ENCODE measurements around the gene TNF.

The TNF gene

GRCh38 chr6:31535538-31536324 is 39.6 kb upstream of the TNF start:
- TF ChIP-seq CTCF (conservative IDR thresholded peaks at IDR 0.05; ENCODE audit: low read depth, low read length) = no peak

GRCh38 chr6:31538805-31539400 is 36.5 kb upstream of the TNF start:
- Histone ChIP-seq H3K36me3 (ENCODE audit: insufficient read depth) (peaks cover 24% of the 10 kb centered on the region; the same call in 1 of the 2 replicates), H3K27me3 (ENCODE audit: insufficient read depth, low read depth) (no peaks in the 10 kb centered on the region), H3K27ac (no peak overlapping the region), H3K79me2 (ENCODE audit: insufficient read depth, low read depth) (peaks cover 70% of the 10 kb centered on the region), H3K4me3 (IDR thresholded peaks at IDR 0.05; ENCODE audit: insufficient read depth, low read depth, low read length) (no peak overlapping the region), H3K4me1 (ENCODE audit: low read depth, poor library complexity, severe bottlenecking) (peaks cover 35% of the 10 kb centered on the region), H3K4me2 (peak overlapping the region; percentile 99; the same call in 1 of the 2 replicates), H2AFZ (ENCODE audit: low read depth) (no peak overlapping the region), H4K20me1 (ENCODE audit: insufficient read depth) (peaks cover 33% of the 10 kb centered on the region), H3K9ac (no peak overlapping the region)
- no peak for TF ChIP-seq CTCF (conservative IDR thresholded peaks at IDR 0.05; ENCODE audit: low read depth, low read length)

More at GRCh38 chr6:31535538-31536324, 39.6 kb upstream of the TNF start:
- H3K36me3 ChIP-seq (ENCODE audit: insufficient read depth) = peaks cover 24% of the 10 kb centered on the region; the same call in 1 of the 2 replicates
- no peaks in the 10 kb centered on the region for H3K27me3 ChIP-seq (ENCODE audit: insufficient read depth, low read depth)
- no peak overlapping the region for H3K27ac ChIP-seq
- peaks cover 33% of the 10 kb centered on the region for H4K20me1 ChIP-seq (ENCODE audit: insufficient read depth)
- H2AFZ ChIP-seq (ENCODE audit: low read depth) = no peak overlapping the region
- peaks cover 34% of the 10 kb centered on the region for H3K4me1 ChIP-seq (ENCODE audit: low read depth, poor library complexity, severe bottlenecking)
- no peak overlapping the region for H3K4me2 ChIP-seq
- no peak overlapping the region for H3K4me3 ChIP-seq (IDR thresholded peaks at IDR 0.05; ENCODE audit: insufficient read depth, low read depth, low read length)
- H3K9ac ChIP-seq = no peak overlapping the region
- H3K79me2 ChIP-seq (ENCODE audit: insufficient read depth, low read depth) = peaks cover 50% of the 10 kb centered on the region

GRCh38 chr6:31540640-31541039 is 34.7 kb upstream of the TNF start:
- peaks cover 35% of the 10 kb centered on the region for H3K4me1 ChIP-seq (ENCODE audit: low read depth, poor library complexity, severe bottlenecking)
- H3K4me2 ChIP-seq = peak overlapping the region; percentile 99
- peaks cover 70% of the 10 kb centered on the region for H3K79me2 ChIP-seq (ENCODE audit: insufficient read depth, low read depth)
- H3K27ac ChIP-seq = no peak overlapping the region; the same call in 1 of the 2 replicates
- H4K20me1 ChIP-seq (ENCODE audit: insufficient read depth) = peaks cover 32% of the 10 kb centered on the region
- no peaks in the 10 kb centered on the region for H3K27me3 ChIP-seq (ENCODE audit: insufficient read depth, low read depth)
- peak overlapping the region; percentile 95; the same call in 1 of the 2 replicates for H3K9ac ChIP-seq
- no peak for TF ChIP-seq CTCF (conservative IDR thresholded peaks at IDR 0.05; ENCODE audit: low read depth, low read length)
- peaks cover 24% of the 10 kb centered on the region; the same call in 1 of the 2 replicates for H3K36me3 ChIP-seq (ENCODE audit: insufficient read depth)
- no peak overlapping the region for H3K4me3 ChIP-seq (IDR thresholded peaks at IDR 0.05; ENCODE audit: insufficient read depth, low read depth, low read length)
- H2AFZ ChIP-seq (ENCODE audit: low read depth) = no peak overlapping the region

GRCh38 chr6:31541059-31541657 is 34.2 kb upstream of the TNF start:
- Histone ChIP-seq H3K36me3 (ENCODE audit: insufficient read depth) (peaks cover 22% of the 10 kb centered on the region; the same call in 1 of the 2 replicates), H4K20me1 (ENCODE audit: insufficient read depth) (peaks cover 27% of the 10 kb centered on the region), H3K27me3 (ENCODE audit: insufficient read depth, low read depth) (no peaks in the 10 kb centered on the region), H3K79me2 (ENCODE audit: insufficient read depth, low read depth) (peaks cover 66% of the 10 kb centered on the region), H3K4me3 (IDR thresholded peaks at IDR 0.05; ENCODE audit: insufficient read depth, low read depth, low read length) (no peak overlapping the region), H3K27ac (peak overlapping the region; percentile 94), H3K9ac (peak overlapping the region; percentile 95), H3K4me1 (ENCODE audit: low read depth, poor library complexity, severe bottlenecking) (peaks cover 35% of the 10 kb centered on the region), H2AFZ (ENCODE audit: low read depth) (peak overlapping the region; percentile 80), H3K4me2 (peak overlapping the region; percentile 99)
- no peak for TF ChIP-seq CTCF (conservative IDR thresholded peaks at IDR 0.05; ENCODE audit: low read depth, low read length)
